HAP-1 (cell line): ENCODE data around the gene ALDH6A1.
"Not testable (repeated sequence)": the region's sequence is repeated elsewhere in the genome, so short reads cannot be mapped to it uniquely, and the experiment has no call there.

Experiments
- DNase-seq, 2 experiments: peaks; one replicate each; pipeline ENCODE4 v3.0.0-alpha.2; 2016 to 2020; ENCODE audit warnings: low spot score in 2 of 2
- H3K27me3 ChIP-seq: fragments of 250-450 bp; sonication (Bioruptor Pico); 2 replicates; pipeline ENCODE4 v1.5.1; 2020; ENCODE audit warnings: low read depth, mild to moderate bottlenecking, moderate library complexity
- H3K36me3 ChIP-seq: fragments of 250-450 bp; sonication (Bioruptor Pico); replicated peaks from 2 replicates; pipeline ENCODE4 v1.5.1; 2020; ENCODE audit warnings: mild to moderate bottlenecking
- H3K4me1 ChIP-seq: fragments of 250-450 bp; sonication (Bioruptor Pico); 2 replicates; pipeline ENCODE4 v1.5.1; 2020; ENCODE audit warnings: mild to moderate bottlenecking
- H3K4me3 ChIP-seq: fragments of 250-450 bp; sonication (Bioruptor Pico); 2 replicates; pipeline ENCODE4 v1.5.1; 2020; ENCODE audit warnings: mild to moderate bottlenecking, moderate library complexity
- H3K9me3 ChIP-seq: fragments of 250-450 bp; sonication (Bioruptor Pico); 2 replicates; pipeline ENCODE4 v1.5.1; 2020; ENCODE audit warnings: mild to moderate bottlenecking, moderate library complexity
- in situ Hi-C: fragments of 300-500 bp; cut with MboI; formaldehyde crosslinking; loops from 3 replicates; pipeline ENCODE4 v1.14.3; 2020; ENCODE audit warnings: low sequenced_read_pairs, inconsistent platforms, mixed read lengths

The ALDH6A1 gene

DNA sequence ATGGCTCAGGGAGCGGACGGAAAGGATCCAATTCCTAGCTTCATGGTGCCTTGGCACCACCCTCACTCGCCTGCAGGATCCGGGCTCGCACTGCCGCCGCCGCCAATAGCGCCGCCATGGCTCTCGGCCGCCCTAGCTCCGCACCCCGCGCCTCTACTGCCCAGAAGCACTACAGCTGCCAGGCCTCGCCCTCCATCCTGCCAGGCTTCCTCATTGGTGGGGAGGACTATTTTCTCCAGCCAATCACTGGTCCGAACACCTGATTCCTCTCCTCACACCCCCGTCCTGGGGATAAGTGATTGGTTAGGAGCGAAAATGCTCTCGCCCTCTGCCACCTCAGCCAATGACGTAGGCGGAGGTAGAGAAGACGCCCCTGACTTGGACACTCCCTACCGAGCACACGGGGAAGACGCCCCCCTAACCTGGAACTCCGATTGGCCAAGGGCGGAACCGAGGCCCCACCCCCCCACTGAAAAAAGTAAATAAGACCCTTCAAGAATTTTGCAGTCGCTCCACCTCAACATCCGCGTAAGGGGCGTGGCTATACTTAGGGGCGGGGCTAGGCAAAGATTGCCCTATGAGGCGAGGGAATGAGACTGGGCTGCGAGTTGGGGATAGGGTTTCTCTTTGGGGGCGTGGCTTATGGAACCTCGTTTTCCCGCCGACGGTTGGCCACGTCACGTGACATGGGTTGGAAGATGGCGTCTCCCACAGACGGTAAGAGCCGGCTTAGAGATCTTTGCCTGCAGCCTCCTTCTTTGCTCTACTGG, at the start of gene ALDH6A1, which contains the start of gene LIN52:
Gene ALDH6A1 (minus strand): TSS at position 177 of the 770 bp plus-strand sequence. CDS start 59 bp downstream, at position 118.
Gene LIN52 (plus strand): TSS at position 680 of the 770 bp plus-strand sequence. CDS start 19 bp downstream, at position 699.
- Histone ChIP-seq H3K27me3 (no peaks in the 10 kb centered on the region), H3K36me3 (no peaks in the 10 kb centered on the region), H3K9me3 (no peaks in the 10 kb centered on the region), H3K4me1 (peaks cover 19% of the 10 kb centered on the region), H3K4me3 (peak within 1 kb of the TSS; percentile 69)
- DNase-seq: peak; percentile 100
- in situ Hi-C loops: no loop called here

- Histone ChIP-seq H3K4me1 (no peaks in the 10 kb centered on the region), H3K36me3 (no peaks in the 10 kb centered on the region), H3K27me3 (no peaks in the 10 kb centered on the region), H3K4me3 (no peak overlapping the region), H3K9me3 (no peaks in the 10 kb centered on the region)
- no peak for DNase-seq
- in situ Hi-C loops: no loop called here
Measured at GRCh38 chr14:74127634-74128033, 43.4 kb upstream of the ALDH6A1 start.

DNA sequence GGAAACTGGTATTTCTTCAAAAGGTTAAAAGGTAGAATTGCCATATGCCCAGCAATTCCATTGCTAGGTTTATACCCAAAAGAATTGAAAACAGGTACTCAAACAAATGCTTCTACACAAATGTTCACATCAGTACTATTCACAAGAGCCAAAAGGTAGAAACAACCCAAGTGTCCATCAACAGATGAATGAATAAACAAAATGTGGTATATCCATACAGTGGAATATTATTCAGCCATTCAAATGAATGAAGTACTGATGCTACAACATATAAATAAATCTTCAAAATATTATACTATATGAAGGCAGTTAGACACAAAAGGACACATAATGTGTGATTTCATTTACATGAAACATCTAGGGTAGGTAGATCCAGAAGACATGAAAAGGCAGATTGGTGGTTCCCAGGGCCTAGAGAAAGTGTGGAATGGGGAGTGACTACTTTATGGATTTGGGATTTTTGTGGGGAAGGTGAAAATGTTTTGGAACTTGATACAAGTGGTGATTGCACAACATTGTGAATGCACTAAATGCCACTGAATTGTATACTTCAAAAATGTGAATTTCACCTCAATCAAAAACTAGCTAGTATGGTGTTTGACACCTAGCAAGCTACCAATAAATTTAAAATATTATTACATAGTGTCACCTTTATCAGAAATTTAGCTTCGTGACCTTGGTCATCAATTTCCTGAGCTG, 42.2 kb upstream of the ALDH6A1 start:
- Histone ChIP-seq H3K36me3 (no peaks in the 10 kb centered on the region), H3K4me1 (no peaks in the 10 kb centered on the region), H3K27me3 (no peaks in the 10 kb centered on the region), H3K4me3 (no peak overlapping the region), H3K9me3 (no peaks in the 10 kb centered on the region)
- in situ Hi-C loops: no loop called here
- DNase-seq: no peak

DNA sequence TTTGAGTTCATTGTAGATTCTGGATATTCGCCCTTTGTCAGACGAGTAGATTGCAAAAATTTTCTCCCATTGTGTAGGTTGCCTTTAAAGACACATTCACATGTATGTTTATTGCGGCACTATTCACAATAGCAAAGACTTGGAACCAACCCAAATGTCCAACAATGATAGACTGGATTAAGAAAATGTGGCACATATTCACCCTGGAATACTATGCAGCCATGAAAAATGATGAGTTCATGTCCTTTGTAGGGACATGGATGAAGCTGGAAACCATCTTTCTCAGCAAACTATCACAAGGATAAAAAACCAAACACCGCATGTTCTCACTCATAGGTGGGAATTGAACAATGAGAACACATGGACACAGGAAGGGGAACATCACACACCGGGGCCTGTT, 41.2 kb upstream of the ALDH6A1 start:
- H3K4me1 ChIP-seq, H3K9me3 ChIP-seq, H3K36me3 ChIP-seq, DNase-seq, H3K27me3 ChIP-seq, in situ Hi-C loops, H3K4me3 ChIP-seq: not testable (repeated sequence)

DNA sequence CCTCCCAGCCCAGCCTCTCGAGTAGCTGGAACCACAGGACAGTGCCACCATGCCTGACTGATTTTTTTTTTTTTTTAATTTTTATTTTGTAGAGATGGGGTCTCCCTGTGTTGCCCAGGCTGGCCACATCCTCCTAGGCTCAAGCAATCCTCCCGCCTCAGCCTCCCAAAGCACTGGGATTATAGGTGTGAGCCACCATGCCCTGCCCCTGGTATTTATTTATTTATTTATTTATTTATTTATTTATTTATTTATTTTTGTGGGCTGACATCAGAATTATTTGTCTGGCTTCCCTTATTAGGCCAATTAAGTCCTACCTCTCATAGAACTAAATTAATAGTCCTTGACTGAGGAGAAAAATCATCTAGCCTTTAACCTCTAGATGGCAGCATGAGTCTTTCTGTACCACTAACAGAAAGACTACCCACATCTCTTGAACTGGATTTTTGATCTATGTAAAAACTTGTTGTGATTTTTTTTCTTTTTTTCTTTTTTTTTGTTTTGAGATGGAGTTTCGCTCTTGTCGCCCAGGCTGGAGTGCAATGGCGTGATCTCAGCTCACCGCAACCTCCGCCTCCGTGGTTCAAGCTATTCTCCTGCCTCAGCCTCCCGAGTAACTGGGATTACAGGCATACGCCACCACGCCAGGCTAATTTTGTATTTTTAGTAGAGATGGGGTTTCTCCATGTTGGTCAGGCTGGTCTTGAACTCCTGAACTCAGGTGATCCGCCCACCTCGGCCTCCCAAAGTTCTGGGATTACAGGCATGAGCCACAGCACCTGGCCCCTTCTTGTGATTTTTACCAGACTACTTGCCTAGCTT, 27.4 kb upstream of the ALDH6A1 start:
- in situ Hi-C loops, H3K27me3 ChIP-seq: not testable (repeated sequence)
- DNase-seq: peak in 1 of 2 experiments; percentile 68

DNA sequence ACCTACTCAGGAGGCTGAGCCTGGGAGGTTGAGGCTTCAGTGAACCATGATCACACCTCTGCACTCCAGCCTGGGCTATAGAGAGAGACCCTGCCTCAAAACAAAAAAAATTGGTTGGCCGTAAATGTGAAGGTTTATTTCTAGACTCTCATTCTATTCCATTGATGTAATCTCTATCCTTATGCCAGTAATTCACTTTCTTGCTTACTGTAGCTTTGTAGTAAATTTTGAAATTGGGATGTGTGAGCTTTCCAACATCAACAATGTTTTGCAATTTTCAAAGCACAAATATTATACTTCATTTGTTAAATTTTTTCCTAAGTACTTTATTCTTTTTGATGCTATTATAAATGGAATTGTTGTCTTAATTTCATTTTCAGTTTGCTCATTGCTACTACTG, 25.1 kb upstream of the ALDH6A1 start:
- Histone ChIP-seq H3K27me3 (no peaks in the 10 kb centered on the region), H3K36me3 (peaks cover 3% of the 10 kb centered on the region; the same call in 1 of the 2 replicates), H3K4me1 (peaks cover 17% of the 10 kb centered on the region), H3K4me3 (no peak overlapping the region), H3K9me3 (no peaks in the 10 kb centered on the region)
- no peak for DNase-seq
- in situ Hi-C loops: loop anchor here (5.0 kb wide), 1 partner anchor 143 kb away; no protein-coding TSS in a partner anchor

More for the DNA sequence above, 27.4 kb upstream of the ALDH6A1 start:
- H3K9me3 ChIP-seq, H3K36me3 ChIP-seq, H3K4me3 ChIP-seq, H3K4me1 ChIP-seq: not testable (repeated sequence)

DNA sequence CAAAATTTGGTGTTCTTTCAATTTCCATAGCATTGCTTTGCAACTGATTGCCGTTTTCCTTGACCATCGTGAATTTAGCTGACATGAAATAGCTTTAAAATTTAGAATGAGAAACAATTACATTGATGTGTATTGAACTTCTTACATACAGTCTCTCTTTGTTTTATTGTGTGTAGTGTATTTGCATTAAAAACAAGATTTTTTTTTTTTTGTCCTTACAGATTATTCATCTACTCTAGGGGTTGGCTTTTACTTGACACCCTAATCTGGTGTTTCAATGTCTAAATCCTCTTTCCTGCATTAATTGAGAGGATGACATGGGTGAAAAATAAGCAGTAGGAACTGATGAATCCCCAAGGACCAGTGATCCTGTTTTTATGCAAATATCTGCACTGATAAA, 21.1 kb upstream of the ALDH6A1 start:
- in situ Hi-C loops: loop anchor here (5.0 kb wide), 1 partner anchor 147 kb away; no protein-coding TSS in a partner anchor
- H3K4me1 ChIP-seq: peaks cover 21% of the 10 kb centered on the region
- H3K27me3 ChIP-seq: no peaks in the 10 kb centered on the region
- DNase-seq: peak; percentile 24 to 97
- no peak overlapping the region for H3K4me3 ChIP-seq
- H3K9me3 ChIP-seq: no peaks in the 10 kb centered on the region
- H3K36me3 ChIP-seq: no peaks in the 10 kb centered on the region; the same call in 1 of the 2 replicates

GRCh38 chr14:74089251-74090020, 5.2 kb upstream of the ALDH6A1 start:
- no peaks in the 10 kb centered on the region for H3K9me3 ChIP-seq

GRCh38 chr14:74085828-74086227, 1.6 kb upstream of the ALDH6A1 start:
- Histone ChIP-seq H3K4me3 (peak overlapping the region; percentile 69), H3K27me3 (no peaks in the 10 kb centered on the region), H3K9me3 (no peaks in the 10 kb centered on the region), H3K4me1 (peaks cover 19% of the 10 kb centered on the region), H3K36me3 (peaks cover 2% of the 10 kb centered on the region; the same call in 1 of the 2 replicates)
- DNase-seq: no peak
- in situ Hi-C loops: no loop called here

More at GRCh38 chr14:74089251-74090020, 5.2 kb upstream of the ALDH6A1 start:
- H3K27me3 ChIP-seq: no peaks in the 10 kb centered on the region
- peak; percentile 59 to 83 for DNase-seq
- in situ Hi-C loops: no loop called here
- peaks cover 13% of the 10 kb centered on the region for H3K4me1 ChIP-seq
- H3K4me3 ChIP-seq: no peak overlapping the region
- H3K36me3 ChIP-seq: peaks cover 10% of the 10 kb centered on the region

- in situ Hi-C loops: no loop called here
- peak; percentile 12 for DNase-seq
- Histone ChIP-seq H3K36me3 (no peaks in the 10 kb centered on the region), H3K9me3 (no peaks in the 10 kb centered on the region), H3K4me3 (peak overlapping the region; percentile 69), H3K27me3 (no peaks in the 10 kb centered on the region), H3K4me1 (peaks cover 19% of the 10 kb centered on the region)
Measured at GRCh38 chr14:74085047-74085637, 889 bp upstream of the ALDH6A1 start.

GRCh38 chr14:74083784-74084276, 423 bp downstream of the ALDH6A1 start:
- H3K36me3 ChIP-seq: no peaks in the 10 kb centered on the region
- no peak for DNase-seq
- in situ Hi-C loops: no loop called here
- H3K27me3 ChIP-seq: no peaks in the 10 kb centered on the region
- peaks cover 13% of the 10 kb centered on the region for H3K4me1 ChIP-seq
- H3K9me3 ChIP-seq: no peaks in the 10 kb centered on the region
- peak overlapping the region; percentile 69 for H3K4me3 ChIP-seq

- no peak for DNase-seq
- Histone ChIP-seq H3K36me3 (no peaks in the 10 kb centered on the region), H3K27me3 (no peaks in the 10 kb centered on the region), H3K4me3 (peak overlapping the region; percentile 69), H3K9me3 (no peaks in the 10 kb centered on the region), H3K4me1 (peaks cover 12% of the 10 kb centered on the region)
- in situ Hi-C loops: no loop called here
Measured at GRCh38 chr14:74083161-74083560, 1.1 kb downstream of the ALDH6A1 start.
